DOHH2 (cell line): ENCODE measurements around the gene AGBL4.

ENCODE experiments used
- EZH2phosphoT487 ChIP-seq: fragments of 200-600 bp; sonication (generic); IDR thresholded peaks from 2 replicates; pipeline ENCODE4 v1.6.1; 2017; ENCODE audit warnings: borderline replicate concordance, mild to moderate bottlenecking, antibody characterized with exemption, low read length, moderate library complexity, mixed read lengths
- TF ChIP-seq, protein P1 (sequence below): fragments of 200-600 bp; sonication (generic); IDR thresholded peaks from one replicate; pipeline ENCODE4 v1.5.1; 2014; ENCODE audit warnings: antibody characterized with exemption, mild to moderate bottlenecking, low read depth, low read length; ENCODE audit not compliant: poor library complexity, severe bottlenecking

DNA sequence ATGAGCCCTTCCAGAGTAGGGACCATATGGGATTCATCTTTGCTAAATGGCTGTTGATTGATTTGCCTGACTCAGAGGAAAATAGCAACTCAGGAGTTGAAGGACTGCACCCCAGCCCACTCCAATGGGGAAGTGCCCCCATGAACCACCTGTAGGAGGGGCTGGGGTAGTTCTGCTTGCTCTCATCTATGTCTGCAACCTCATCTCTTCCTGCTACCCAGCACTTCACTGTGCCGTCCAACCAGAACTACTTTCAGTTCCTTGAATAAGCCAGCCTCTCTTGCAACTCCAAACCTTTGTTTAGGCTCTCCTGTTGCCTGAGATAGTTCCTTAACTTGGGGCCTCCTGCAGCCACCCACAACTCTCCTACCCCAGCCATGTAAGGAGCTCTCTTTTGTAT is 1273.6 kb downstream of the AGBL4 start:
- TF ChIP-seq, protein P1, sequence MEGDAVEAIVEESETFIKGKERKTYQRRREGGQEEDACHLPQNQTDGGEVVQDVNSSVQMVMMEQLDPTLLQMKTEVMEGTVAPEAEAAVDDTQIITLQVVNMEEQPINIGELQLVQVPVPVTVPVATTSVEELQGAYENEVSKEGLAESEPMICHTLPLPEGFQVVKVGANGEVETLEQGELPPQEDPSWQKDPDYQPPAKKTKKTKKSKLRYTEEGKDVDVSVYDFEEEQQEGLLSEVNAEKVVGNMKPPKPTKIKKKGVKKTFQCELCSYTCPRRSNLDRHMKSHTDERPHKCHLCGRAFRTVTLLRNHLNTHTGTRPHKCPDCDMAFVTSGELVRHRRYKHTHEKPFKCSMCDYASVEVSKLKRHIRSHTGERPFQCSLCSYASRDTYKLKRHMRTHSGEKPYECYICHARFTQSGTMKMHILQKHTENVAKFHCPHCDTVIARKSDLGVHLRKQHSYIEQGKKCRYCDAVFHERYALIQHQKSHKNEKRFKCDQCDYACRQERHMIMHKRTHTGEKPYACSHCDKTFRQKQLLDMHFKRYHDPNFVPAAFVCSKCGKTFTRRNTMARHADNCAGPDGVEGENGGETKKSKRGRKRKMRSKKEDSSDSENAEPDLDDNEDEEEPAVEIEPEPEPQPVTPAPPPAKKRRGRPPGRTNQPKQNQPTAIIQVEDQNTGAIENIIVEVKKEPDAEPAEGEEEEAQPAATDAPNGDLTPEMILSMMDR: no peak
- no peak for TF ChIP-seq EZH2phosphoT487
